ENCODE data around the gene CLCN6. TPM values are rescaled to one million over a fixed set of nuclear protein-coding genes. Genes with fewer than 3 reads are reported as not detected.

CLCN6 gene
- total and polyA plus RNA-seq, 2 donors (not counting 1 experiment from before 2014, with no cell fraction given) = 15.3 to 19.3 TPM

DNA sequence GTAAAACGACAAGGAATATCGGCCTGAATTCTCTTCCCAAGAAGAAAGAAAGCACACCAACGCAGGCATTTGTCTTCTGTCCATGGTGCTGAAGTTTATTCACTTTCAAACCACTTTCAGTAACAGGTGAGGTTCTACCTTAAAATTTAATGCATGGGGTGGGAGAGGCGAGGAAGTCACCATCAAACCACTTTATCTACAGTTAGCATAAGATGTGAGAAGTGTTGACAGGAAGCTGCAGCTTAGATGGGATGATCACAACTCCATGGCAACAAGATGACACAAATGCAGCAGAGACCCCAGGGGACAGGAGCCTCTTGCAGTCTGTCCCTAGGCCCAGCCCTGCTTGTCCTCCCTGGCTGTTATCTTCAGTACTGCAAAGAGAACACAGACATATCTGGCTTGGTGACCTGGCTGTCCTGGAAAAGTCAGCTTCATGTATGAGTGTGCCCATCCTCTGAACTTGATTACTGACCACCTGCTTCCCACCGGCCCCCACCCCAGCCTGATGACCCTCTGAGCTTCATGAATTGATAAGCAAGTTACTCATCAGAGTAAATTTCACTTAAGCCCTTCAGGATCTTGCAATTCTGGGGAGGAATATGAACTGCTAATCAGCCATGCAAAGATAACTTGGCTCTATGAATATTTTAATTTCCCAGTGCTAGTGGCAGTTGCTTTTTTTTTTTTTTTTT lies 39.8 kb downstream of the CLCN6 start:
- TF ChIP-seq, protein P1, sequence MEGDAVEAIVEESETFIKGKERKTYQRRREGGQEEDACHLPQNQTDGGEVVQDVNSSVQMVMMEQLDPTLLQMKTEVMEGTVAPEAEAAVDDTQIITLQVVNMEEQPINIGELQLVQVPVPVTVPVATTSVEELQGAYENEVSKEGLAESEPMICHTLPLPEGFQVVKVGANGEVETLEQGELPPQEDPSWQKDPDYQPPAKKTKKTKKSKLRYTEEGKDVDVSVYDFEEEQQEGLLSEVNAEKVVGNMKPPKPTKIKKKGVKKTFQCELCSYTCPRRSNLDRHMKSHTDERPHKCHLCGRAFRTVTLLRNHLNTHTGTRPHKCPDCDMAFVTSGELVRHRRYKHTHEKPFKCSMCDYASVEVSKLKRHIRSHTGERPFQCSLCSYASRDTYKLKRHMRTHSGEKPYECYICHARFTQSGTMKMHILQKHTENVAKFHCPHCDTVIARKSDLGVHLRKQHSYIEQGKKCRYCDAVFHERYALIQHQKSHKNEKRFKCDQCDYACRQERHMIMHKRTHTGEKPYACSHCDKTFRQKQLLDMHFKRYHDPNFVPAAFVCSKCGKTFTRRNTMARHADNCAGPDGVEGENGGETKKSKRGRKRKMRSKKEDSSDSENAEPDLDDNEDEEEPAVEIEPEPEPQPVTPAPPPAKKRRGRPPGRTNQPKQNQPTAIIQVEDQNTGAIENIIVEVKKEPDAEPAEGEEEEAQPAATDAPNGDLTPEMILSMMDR (conservative IDR thresholded peaks at IDR 0.05 in 1 of 2, IDR thresholded peaks at IDR 0.05 in 1 of 2; ENCODE audit: low read depth in 1 of 2, low read length in 2 of 2) = no peak
- TF ChIP-seq EZH2 (IDR thresholded peaks at IDR 0.05; ENCODE audit: low read length, missing control alignments) = no peak

DNA sequence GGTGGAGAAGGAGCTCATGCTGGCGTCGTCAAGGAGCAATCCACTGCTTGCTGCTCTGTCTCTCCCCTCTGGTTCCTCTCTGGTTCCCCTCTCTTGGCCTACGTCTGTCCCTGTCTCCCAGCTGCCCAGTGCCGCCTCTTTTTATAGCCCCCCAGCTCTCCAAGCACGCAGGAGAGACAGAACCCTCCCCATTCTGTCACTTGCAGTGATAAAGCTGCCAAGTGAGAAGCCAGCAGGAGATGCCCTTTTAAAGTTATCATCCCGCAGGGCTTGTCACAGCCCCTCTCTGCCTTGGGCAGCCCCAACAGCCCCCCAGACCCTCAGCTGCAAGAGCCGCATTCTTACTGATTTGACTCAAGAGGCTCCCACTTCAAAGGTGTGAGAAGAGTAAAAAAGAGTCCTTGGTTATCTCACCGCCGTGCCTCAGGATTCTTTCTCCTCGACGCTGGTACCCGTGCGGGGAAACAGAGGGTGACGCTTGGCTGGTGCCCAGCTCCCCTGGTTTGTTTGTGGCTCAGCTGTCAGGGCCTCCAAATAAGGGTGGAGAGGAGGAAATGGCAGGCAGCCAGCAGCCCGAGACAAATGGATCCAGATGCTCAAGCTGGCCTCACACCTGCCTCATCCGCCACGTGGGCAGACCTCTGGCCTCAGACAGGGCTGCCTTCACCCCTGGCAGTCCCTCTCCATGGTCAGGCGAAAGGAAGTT lies 41.8 kb downstream of the CLCN6 start, which contains the start of gene NPPA:
Gene NPPA, minus strand, starts transcription at position 117 of the 706 bp plus-strand sequence. Its CDS starts 99 bp downstream, at position 18.
- H3K79me2 ChIP-seq (ENCODE audit: control insufficient read depth, insufficient read depth, low read length) = no peaks in the 10 kb centered on the region
- H3K9ac ChIP-seq (ENCODE audit: insufficient read depth, low read length) = no peak within 1 kb of the TSS
- H4K20me1 ChIP-seq (ENCODE audit: control insufficient read depth, extremely low read depth, insufficient read depth, low read length) = no peaks in the 10 kb centered on the region
- H3K27ac ChIP-seq (ENCODE audit: insufficient read depth, low read length) = no peak within 1 kb of the TSS
- peak in 1 of 2 donors; percentile 29 for DNase-seq (ENCODE audit: low read depth in 2 of 2)
- no peak within 1 kb of the TSS for H3K4me3 ChIP-seq (replicated peaks in 1 of 4; ENCODE audit: control extremely low read depth in 1 of 4, insufficient read depth in 1 of 4, low read depth in 3 of 4, low read length in 4 of 4)
- H3K9me3 ChIP-seq (ENCODE audit: control insufficient read depth, insufficient read depth, low read depth, low read length) = no peaks in the 10 kb centered on the region
- no peak within 1 kb of the TSS for H3K4me2 ChIP-seq (ENCODE audit: extremely low read depth, insufficient read depth, low read length)
- TF ChIP-seq, protein P1 (conservative IDR thresholded peaks at IDR 0.05 in 1 of 2, IDR thresholded peaks at IDR 0.05 in 1 of 2; ENCODE audit: low read depth in 1 of 2, low read length in 2 of 2) = no peak
- no peak for TF ChIP-seq EZH2 (IDR thresholded peaks at IDR 0.05; ENCODE audit: low read length, missing control alignments)
- peaks cover 12% of the 10 kb centered on the region for H3K36me3 ChIP-seq (ENCODE audit: control insufficient read depth, insufficient read depth, low read length)
- no peaks in the 10 kb centered on the region for H3K4me1 ChIP-seq (ENCODE audit: control insufficient read depth, extremely low read depth, insufficient read depth, low read length)
- no peaks in the 10 kb centered on the region for H3K27me3 ChIP-seq (ENCODE audit: control insufficient read depth, insufficient read depth, low read length)
- H2AFZ ChIP-seq (ENCODE audit: low read length) = no peak within 1 kb of the TSS

More for the DNA sequence above, 39.8 kb downstream of the CLCN6 start:
- H4K20me1 ChIP-seq (ENCODE audit: control insufficient read depth, extremely low read depth, insufficient read depth, low read length) = no peaks in the 10 kb centered on the region
- no peak overlapping the region for H3K4me3 ChIP-seq (replicated peaks in 1 of 4; ENCODE audit: control extremely low read depth in 1 of 4, insufficient read depth in 1 of 4, low read depth in 3 of 4, low read length in 4 of 4)
- no peak overlapping the region for H2AFZ ChIP-seq (ENCODE audit: low read length)
- no peak overlapping the region for H3K4me2 ChIP-seq (ENCODE audit: extremely low read depth, insufficient read depth, low read length)
- no peaks in the 10 kb centered on the region for H3K27me3 ChIP-seq (ENCODE audit: control insufficient read depth, insufficient read depth, low read length)
- DNase-seq (ENCODE audit: low read depth in 2 of 2) = peak in 1 of 2 donors; percentile 29
- no peaks in the 10 kb centered on the region for H3K4me1 ChIP-seq (ENCODE audit: control insufficient read depth, extremely low read depth, insufficient read depth, low read length)
- H3K9ac ChIP-seq (ENCODE audit: insufficient read depth, low read length) = no peak overlapping the region
- no peak overlapping the region for H3K27ac ChIP-seq (ENCODE audit: insufficient read depth, low read length)
- no peaks in the 10 kb centered on the region for H3K9me3 ChIP-seq (ENCODE audit: control insufficient read depth, insufficient read depth, low read depth, low read length)
- no peaks in the 10 kb centered on the region for H3K79me2 ChIP-seq (ENCODE audit: control insufficient read depth, insufficient read depth, low read length)
- H3K36me3 ChIP-seq (ENCODE audit: control insufficient read depth, insufficient read depth, low read length) = peaks cover 22% of the 10 kb centered on the region

DNA sequence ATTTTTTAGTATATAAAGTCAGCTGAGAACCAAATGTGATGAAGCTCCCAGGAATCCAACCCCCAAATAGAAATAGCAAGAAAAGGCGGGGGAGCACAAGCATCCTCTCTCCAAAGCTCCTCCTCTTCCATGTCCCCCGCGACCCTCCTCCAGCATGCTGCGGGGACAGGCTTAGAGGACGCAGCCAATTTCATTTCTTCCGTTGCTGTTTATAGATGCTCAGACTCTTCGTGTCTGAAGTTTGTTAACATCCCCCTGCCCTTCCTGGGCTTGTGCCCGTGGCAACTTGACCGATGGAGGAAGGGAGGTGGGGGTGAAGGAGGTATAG lies 42.3 kb downstream of the CLCN6 start:
- no peaks in the 10 kb centered on the region for H3K4me1 ChIP-seq (ENCODE audit: control insufficient read depth, extremely low read depth, insufficient read depth, low read length)
- H3K4me2 ChIP-seq (ENCODE audit: extremely low read depth, insufficient read depth, low read length) = no peak overlapping the region
- no peak overlapping the region for H2AFZ ChIP-seq (ENCODE audit: low read length)
- TF ChIP-seq EZH2 (IDR thresholded peaks at IDR 0.05; ENCODE audit: low read length, missing control alignments) = no peak
- TF ChIP-seq, protein P1 (conservative IDR thresholded peaks at IDR 0.05 in 1 of 2, IDR thresholded peaks at IDR 0.05 in 1 of 2; ENCODE audit: low read depth in 1 of 2, low read length in 2 of 2) = no peak
- DNase-seq (ENCODE audit: low read depth in 2 of 2) = no peak
- H3K9me3 ChIP-seq (ENCODE audit: control insufficient read depth, insufficient read depth, low read depth, low read length) = no peaks in the 10 kb centered on the region
- no peaks in the 10 kb centered on the region for H4K20me1 ChIP-seq (ENCODE audit: control insufficient read depth, extremely low read depth, insufficient read depth, low read length)
- no peaks in the 10 kb centered on the region for H3K79me2 ChIP-seq (ENCODE audit: control insufficient read depth, insufficient read depth, low read length)
- H3K27ac ChIP-seq (ENCODE audit: insufficient read depth, low read length) = no peak overlapping the region
- H3K36me3 ChIP-seq (ENCODE audit: control insufficient read depth, insufficient read depth, low read length) = peaks cover 12% of the 10 kb centered on the region
- no peaks in the 10 kb centered on the region for H3K27me3 ChIP-seq (ENCODE audit: control insufficient read depth, insufficient read depth, low read length)
- no peak overlapping the region for H3K4me3 ChIP-seq (replicated peaks in 1 of 4; ENCODE audit: control extremely low read depth in 1 of 4, insufficient read depth in 1 of 4, low read depth in 3 of 4, low read length in 4 of 4)
- H3K9ac ChIP-seq (ENCODE audit: insufficient read depth, low read length) = no peak overlapping the region

All from fibroblast of lung (primary cell).